ENCODE data around the gene PDZRN3. TPM values are rescaled to one million over a fixed set of nuclear protein-coding genes. Genes with fewer than 3 reads are reported as not detected.

Gene PDZRN3
- total and polyA plus RNA-seq, 2 donors (not counting 3 experiments of a cell fraction or from before 2014, with no cell fraction given) = not detected

DNA sequence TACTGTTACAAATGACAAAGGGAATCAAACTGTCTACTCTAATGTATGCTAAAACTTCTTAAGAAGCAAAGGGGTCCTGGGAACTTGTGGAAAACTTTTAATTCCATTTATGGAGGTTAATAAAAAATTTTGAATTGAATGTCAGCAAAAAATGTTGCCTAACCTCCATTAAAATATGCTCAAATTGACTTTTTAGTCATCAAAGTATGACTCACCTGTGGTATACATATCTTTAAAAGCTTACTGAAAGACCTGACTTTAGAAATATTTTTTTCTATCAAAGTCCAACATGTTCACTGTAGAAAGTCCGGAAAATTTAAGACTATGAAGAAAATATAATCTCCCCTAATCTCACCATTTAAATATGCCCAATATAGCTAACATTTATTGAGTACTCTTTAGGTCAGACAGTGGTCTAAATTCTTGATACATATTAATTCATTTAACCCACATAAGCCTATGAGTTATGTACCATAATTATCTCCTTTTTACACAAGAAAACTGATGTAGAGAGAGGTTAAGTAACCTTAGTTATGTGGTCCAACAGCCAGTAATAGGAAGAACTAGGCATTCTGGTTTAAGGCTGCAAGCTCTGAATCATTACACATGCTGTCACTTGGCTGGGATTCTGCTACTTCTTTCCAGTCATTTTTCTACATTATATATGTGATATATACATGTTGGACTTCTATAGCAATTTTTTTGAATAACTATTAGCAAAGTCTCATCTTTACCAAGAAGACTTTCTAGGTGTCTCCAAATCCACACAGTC lies 83.6 kb downstream of the PDZRN3 start:
- POLR2A ChIA-PET = no interaction called here
- TF ChIP-seq CTCF (IDR thresholded peaks at IDR 0.05; ENCODE audit: extremely low read depth in 1 of 2, insufficient read depth in 1 of 2, low read depth in 1 of 2, low read length in 2 of 2) (no peak), POLR2A (IDR thresholded peaks at IDR 0.05; ENCODE audit: low read depth, low read length) (no peak), EZH2 (IDR thresholded peaks at IDR 0.05; ENCODE audit: borderline replicate concordance, low read depth, low read length, severe bottlenecking) (no peak), MYC (IDR thresholded peaks at IDR 0.05; ENCODE audit: low read depth, low read length) (no peak), FOS (IDR thresholded peaks at IDR 0.05; ENCODE audit: borderline replicate concordance, insufficient read depth, low read length) (no peak), POLR2AphosphoS5 (IDR thresholded peaks at IDR 0.05; ENCODE audit: insufficient read depth, low read depth, low read length) (no peak)
- TF ChIP-seq, protein P1, sequence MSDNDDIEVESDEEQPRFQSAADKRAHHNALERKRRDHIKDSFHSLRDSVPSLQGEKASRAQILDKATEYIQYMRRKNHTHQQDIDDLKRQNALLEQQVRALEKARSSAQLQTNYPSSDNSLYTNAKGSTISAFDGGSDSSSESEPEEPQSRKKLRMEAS (IDR thresholded peaks at IDR 0.05; ENCODE audit: insufficient read depth, insufficient read length) = no peak
- no peaks in the 10 kb centered on the region for H3K79me2 ChIP-seq (ENCODE audit: control insufficient read depth, insufficient read depth, low read length)
- no peaks in the 10 kb centered on the region for H3K36me3 ChIP-seq (ENCODE audit: control insufficient read depth in 2 of 2, extremely low read depth in 1 of 2, insufficient read depth in 2 of 2, low read length in 2 of 2)
- H3K9me3 ChIP-seq (replicated peaks; ENCODE audit: control insufficient read depth, insufficient read depth, low read length) = no peaks in the 10 kb centered on the region
- no peak overlapping the region for H2AFZ ChIP-seq (ENCODE audit: low read depth, low read length)
- no TSS peak for BruUV-seq (replicated peaks)
- H3K27ac ChIP-seq (ENCODE audit: insufficient read depth, low read depth, low read length) = no peak overlapping the region
- H3K4me3 ChIP-seq (replicated peaks in 1 of 3; ENCODE audit: insufficient read depth in 1 of 3, low read depth in 1 of 3, low read length in 3 of 3) = no peak overlapping the region
- CTCF ChIA-PET = no interaction called here
- H3K4me2 ChIP-seq (ENCODE audit: insufficient read depth, low read length) = no peak overlapping the region
- intact Hi-C loops (cut with micrococcal nuclease) = no loop called here
- no peaks in the 10 kb centered on the region for H3K9me1 ChIP-seq (replicated peaks; ENCODE audit: control insufficient read depth, extremely low read depth, insufficient read depth, low read length)
- H3K27me3 ChIP-seq (ENCODE audit: control insufficient read depth in 2 of 2, insufficient read depth in 2 of 2, low read length in 2 of 2) = no peaks in the 10 kb centered on the region
- H3K9ac ChIP-seq (replicated peaks; ENCODE audit: extremely low read depth, insufficient read depth, low read length) = no peak overlapping the region
- dilution Hi-C loops (cut with MboI; ENCODE audit: extremely low pct_ligation_motif_present, low sequenced_read_pairs) = no loop called here
- FAIRE-seq (no peak), DNase-seq (ENCODE audit: low read depth, low spot score) (no peak)
- no peaks in the 10 kb centered on the region for H3K4me1 ChIP-seq (ENCODE audit: control insufficient read depth, extremely low read depth, insufficient read depth, low read length)
- no peaks in the 10 kb centered on the region for H4K20me1 ChIP-seq (replicated peaks; ENCODE audit: control insufficient read depth, extremely low read depth, insufficient read depth, low read length)
